CD4-positive, alpha-beta T cell treated with Interleukin-12 subunit alpha and Interleukin-12 subunit beta, for 1 hour (primary cell): Measurements from ENCODE around the gene ST3GAL5.
"Not testable (repeated sequence)": the region's sequence is repeated elsewhere in the genome, so short reads cannot be mapped to it uniquely, and the experiment has no call there.

Experiments used
- DNase-seq: peaks from one replicate; pipeline ENCODE4 v3.0.0-alpha.2; 2020

Gene ST3GAL5

GRCh38 chr2:85888684-85889626 is at the start of gene ST3GAL5:
Gene ST3GAL5, minus strand, starts transcription at chr2:85888990. Its CDS starts 85 bp downstream, at chr2:85888905.
- DNase-seq: peak; percentile 93

GRCh38 chr2:85938456-85938855 is 49.7 kb upstream of the ST3GAL5 start:
- DNase-seq: no peak

- DNase-seq: no peak
Measured at GRCh38 chr2:85937069-85937439, 48.3 kb upstream of the ST3GAL5 start.

DNA sequence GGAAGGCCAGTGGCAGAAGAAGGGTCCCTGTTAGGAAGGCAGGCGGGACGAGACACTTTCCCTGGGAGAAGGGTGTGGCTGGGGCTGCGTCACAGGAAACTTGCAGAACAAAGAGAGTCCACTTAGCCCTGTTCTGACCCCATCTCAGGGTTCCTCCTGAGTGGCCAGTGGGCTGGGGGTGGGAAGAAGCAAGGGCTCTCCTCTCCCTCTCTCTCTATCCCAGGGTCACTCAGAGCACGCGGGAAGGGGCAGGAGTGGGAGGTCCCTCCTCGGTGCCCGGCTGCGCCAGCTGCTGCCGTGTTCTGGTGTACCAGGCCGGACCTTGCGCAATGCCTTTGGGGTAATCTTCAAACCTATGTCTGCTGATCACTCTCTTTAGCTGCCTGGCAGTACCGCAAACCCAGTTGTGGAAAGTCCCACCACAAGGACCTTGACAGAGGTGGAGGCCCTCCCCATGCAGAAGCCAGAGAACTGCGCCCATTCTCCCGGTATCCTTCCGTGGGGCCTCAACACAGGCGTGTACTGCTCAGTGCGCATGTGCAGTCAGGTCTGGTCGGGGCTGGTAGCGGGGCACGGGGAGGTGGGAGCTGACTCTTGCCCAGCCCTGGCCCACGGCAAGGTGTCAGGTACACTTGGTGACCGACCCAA is 47.8 kb upstream of the ST3GAL5 start:
- no peak for DNase-seq

DNA sequence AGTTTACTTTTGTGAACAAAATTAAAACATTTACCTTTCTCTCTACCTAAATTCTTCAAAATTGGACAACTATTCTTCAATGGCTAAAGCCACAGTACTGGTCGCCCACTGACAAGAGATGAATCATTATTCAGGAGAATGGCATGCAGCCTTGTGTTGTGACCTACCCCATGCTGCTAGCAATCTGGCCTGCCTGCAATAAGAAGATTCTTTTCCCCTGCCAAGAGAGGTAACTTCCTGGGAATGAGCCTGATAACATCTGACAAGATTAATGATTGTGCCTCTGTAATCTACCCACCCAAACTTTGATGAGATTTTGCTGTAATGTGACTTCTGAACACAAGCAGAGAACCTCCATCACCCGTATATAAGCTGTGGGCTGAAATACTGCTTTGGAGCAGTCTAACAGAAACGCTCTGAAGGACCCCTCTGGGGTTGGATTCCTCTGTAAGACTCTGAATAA is 47.0 kb upstream of the ST3GAL5 start:
- no peak for DNase-seq

DNA sequence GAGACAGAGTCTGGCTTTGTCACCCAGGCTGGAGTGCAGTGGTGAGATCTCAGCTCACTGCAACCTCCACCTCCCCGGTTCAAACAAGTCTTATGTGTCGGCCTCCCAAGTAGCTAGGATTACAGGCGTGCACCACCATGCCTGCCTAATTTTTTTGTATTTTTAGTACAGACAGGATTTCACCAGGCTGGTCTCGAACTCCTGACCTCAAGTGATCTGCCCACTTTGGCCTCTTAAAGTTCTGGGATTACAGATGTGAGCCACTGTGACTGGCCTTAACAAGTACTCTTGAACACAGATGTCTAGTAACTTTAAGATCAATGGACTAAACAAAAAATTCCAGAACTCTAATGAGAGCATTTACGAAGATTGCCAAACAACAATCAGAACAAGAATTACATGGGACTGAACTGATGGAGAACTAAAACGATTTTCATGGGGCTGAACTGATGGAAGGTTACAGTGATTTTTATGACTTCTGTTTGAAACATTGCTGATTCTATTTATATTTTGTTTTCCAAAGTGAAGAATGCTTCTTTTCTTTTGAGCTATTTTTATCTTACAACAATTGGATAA is 46.5 kb upstream of the ST3GAL5 start:
- no peak for DNase-seq

GRCh38 chr2:85933753-85934594 is 45.2 kb upstream of the ST3GAL5 start:
- no peak for DNase-seq

- DNase-seq: not testable (repeated sequence)
Measured at GRCh38 chr2:85931151-85931550, 42.4 kb upstream of the ST3GAL5 start.

DNA sequence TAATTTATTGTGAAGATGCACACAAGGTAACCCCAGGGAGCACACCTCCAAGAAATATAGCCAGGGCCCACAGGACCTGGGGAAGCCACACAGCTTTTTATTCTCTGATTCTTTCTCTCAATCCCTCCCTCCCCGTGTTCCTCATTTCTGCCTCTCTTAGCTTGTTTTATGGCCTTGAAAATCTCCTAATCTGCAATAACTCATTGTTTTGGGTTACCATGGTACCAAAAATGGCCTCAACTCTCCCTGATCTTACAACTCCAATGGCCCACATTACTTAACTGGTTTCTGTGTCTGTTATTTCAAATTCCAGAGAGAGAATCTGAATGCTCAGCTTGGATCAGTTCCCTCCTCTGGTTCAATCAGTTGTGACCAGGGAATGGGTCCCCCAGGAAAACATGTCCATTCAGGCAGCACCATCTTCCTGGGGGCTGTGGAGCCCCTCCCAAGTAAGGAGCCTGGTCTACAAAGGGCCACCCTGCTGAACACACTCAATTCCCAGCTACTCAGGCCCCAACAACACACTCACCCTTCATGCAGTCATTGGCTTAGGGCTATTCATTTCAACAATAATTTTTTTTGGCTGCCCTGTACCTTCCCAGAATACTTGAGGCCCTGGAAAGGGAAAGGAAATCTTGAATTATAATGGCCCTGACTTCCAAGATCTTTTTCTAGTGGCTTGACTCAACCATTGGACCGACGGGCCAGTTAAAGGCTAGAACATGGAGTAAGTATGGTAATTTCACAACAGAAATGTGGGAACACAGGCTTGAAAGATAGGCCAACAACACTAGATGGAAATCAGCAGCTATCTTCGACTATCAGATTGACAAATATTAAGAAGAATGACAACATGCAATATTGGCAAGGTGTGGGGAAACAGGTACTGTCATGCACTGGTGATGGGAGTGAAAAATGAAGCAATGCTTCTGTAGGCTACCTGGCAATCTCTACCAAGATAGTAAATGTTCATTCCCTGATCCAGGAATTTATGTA is 41.6 kb upstream of the ST3GAL5 start:
- DNase-seq: no peak

- DNase-seq: no peak
Measured at GRCh38 chr2:85929096-85930050, 40.6 kb upstream of the ST3GAL5 start.

- DNase-seq: no peak
Measured at GRCh38 chr2:85926931-85927661, 38.3 kb upstream of the ST3GAL5 start.

GRCh38 chr2:85926526-85926925 is 37.7 kb upstream of the ST3GAL5 start:
- no peak for DNase-seq

DNA sequence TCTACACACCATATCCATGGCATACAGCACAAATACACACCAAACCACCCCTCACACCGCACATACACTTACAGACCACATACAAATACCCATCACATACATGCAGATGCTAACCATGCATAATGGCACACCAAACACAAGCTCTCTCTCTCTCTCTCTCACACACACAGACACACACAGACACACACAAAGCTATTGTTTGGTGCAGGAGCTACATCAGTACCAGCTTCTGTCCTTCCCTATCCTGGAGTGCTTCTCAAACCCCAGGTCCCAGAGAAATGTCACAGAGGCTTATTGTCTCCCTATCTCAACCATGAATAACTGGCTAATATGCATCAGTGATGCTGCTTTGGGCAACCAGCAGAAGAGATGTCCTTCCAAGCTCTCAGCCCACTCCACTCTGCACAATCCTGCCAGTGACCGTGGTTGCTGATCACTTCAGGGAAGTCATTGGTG is 36.5 kb upstream of the ST3GAL5 start:
- DNase-seq: no peak

DNA sequence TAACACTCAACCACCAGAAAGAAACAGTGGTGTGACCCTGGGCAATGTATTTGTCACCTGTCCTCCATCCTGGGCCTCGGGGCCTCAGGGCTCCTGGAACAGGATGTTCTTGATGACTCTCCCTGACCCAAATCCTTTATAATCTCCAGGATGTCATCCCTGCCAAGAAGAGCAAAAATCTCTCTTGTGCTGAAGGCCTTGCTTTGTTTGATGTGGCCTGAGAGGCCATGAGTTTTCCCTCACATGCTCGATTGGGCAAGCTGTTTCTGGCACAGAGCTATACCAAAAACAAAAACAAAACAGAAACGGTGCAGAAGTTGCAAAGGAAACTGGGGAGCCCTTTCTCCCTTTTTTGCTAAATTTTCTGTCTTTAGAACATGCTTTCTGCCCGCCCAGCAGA is 35.7 kb upstream of the ST3GAL5 start:
- DNase-seq: no peak

DNA sequence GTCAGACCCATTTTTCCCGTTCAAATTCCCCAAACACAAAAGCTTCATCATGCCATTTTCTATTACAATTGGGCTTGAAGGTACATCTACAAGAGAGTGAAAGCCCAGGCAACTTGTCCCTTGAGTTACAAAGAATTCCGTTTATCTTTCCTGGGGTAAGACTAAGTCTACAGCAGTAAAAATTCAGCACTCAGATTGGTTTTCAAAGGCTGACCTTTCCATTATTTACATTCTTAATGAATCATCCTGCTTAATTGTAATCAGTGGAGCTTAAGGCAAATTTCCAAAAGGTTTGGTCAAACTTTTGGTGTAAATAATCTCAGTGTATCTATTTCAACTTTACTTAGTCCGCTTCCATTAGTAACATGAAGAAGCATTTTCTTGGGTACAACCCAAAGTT is 33.4 kb upstream of the ST3GAL5 start:
- no peak for DNase-seq

- DNase-seq: no peak
Measured at GRCh38 chr2:85921659-85922058, 32.9 kb upstream of the ST3GAL5 start.

- no peak for DNase-seq
Measured at GRCh38 chr2:85920810-85921545, 32.2 kb upstream of the ST3GAL5 start.

DNA sequence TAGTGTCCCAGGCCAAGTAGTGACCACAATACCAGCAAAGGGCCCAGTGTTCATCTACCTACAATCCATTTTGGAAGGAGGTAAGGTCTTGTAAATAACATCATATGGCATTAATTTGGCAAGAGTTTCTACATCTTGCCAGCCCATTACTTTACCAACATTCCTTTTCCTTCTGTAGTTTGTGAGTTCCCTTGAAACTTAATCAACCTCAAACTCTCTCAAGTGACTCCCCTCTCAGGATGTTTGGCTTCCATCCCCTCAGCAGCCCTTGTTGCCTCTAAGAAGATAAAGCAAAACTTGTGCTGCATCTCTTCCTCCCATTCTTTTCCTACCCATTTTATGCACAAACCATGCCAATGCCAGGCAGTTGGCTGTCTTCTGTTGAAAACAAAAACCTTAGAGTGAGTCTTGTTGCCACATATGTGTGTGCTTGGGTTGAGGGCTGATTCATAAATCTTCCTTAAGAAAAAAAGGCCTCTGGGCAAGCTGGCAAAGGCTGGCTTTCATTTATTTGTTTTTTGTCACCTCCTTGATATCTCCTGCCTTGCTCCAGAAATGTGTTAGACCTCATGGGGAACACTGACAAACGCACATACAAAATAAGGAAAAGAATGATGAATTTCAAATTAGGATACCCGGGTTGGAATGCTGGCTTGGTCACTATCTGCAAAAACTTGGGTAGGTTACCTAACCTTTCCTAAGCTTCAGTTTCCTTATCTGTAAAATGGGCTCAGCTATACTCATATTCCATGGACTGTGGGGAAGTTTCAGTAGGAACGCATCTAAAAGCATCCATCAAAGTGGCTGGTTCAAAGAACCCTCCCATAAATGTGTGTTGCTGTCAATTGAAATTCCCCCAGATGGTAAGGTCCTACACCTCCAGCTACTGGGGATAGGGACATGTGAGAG is 29.4 kb upstream of the ST3GAL5 start:
- DNase-seq: no peak
